ENCODE results near the gene LCTL. TPM values are rescaled to one million over a fixed set of nuclear protein-coding genes. Genes with fewer than 3 reads are reported as not detected.
"Not testable (repeated sequence)": the region's sequence is repeated elsewhere in the genome, so short reads cannot be mapped to it uniquely, and the experiment has no call there.

The LCTL gene
- total RNA-seq, 1 experiment from 2014 or later, result 2.1 TPM

GRCh38 chr15:66592505-66593218 is 26.9 kb upstream of the LCTL start:
- DNase-seq (ENCODE audit: low spot score), result no peak

GRCh38 chr15:66591322-66591862 is 25.6 kb upstream of the LCTL start:
- no peak for DNase-seq (ENCODE audit: low spot score)

DNA sequence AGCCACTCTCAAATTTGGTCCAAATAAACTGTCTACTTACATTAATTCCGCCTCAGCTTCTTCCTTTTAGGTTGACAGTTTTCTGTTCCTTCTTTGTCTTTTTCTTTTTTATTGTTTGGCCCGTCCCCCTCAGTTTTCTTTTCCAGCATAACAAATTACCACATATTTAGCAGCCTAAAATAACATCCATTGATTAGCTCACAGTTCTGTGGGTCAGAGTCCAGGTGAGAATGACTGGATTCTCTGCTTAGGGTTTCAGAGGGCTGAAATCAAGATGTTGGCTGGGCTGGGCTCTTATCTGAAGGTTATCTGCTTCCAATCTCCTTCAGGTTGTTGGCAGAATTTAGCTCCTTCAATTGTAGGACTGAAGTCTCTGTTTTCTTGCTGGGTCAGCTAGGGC is 24.6 kb upstream of the LCTL start:
- DNase-seq (ENCODE audit: low spot score), result no peak

GRCh38 chr15:66589429-66589828 is 23.6 kb upstream of the LCTL start:
- not testable (repeated sequence) for DNase-seq (ENCODE audit: low spot score)

- no peak for DNase-seq (ENCODE audit: low spot score)
Measured at GRCh38 chr15:66588971-66589370, 23.2 kb upstream of the LCTL start.

GRCh38 chr15:66588537-66588936 is 22.7 kb upstream of the LCTL start:
- DNase-seq (ENCODE audit: low spot score), result no peak

GRCh38 chr15:66587749-66588148 is 22.0 kb upstream of the LCTL start:
- DNase-seq (ENCODE audit: low spot score), result no peak

- DNase-seq (ENCODE audit: low spot score), result no peak
Measured at GRCh38 chr15:66587020-66587419, 21.2 kb upstream of the LCTL start.

- no peak for DNase-seq (ENCODE audit: low spot score)
Measured at GRCh38 chr15:66586155-66586976, 20.6 kb upstream of the LCTL start.

DNA sequence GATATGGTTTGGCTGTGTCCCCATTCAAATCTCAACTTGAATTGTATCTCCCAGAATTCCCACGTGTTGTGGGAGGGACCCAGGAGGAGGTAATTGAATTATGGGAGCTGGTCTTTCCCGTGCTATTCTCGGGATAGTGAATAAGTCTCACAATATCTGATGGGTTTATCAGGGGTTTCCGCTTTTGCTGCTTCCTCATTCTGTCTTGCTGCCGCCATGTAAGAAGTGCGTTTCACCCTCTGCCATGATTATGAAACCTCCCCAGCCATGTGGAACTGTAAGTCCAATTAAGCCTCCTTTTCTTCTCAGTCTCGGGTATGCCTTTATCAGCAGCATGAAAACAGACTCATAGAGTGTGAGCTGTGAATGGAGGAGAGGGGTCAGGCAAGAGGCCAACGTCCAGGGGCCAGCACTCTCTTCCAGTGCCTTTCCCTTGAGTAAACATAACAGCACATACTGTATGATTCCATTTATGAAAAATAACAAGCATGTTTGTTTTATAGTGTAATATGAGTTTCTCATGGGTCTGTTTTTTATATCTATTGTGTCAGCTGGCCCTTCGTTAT is 16.3 kb upstream of the LCTL start:
- no peak for DNase-seq (ENCODE audit: low spot score)

DNA sequence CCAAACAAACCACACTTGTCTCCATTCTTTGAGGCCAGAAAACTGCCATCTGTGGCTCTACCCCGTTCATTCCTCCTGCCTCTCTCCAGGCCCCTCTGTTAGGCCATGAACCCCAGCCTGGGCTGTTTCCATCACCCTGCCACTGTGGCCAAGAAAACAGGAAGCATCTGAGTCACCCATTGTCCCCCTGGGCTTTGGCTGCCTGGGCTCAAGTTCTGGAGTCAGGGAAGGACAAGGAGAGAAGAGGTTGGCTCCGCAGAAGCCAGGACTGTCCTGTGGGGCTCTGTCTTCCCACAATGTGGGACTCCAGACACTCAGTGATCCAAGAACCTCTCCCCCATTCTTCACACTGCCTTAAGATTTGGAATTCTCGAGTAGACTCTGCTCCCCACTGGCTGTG is 14.8 kb upstream of the LCTL start:
- peak; percentile 11 for DNase-seq (ENCODE audit: low spot score)

DNA sequence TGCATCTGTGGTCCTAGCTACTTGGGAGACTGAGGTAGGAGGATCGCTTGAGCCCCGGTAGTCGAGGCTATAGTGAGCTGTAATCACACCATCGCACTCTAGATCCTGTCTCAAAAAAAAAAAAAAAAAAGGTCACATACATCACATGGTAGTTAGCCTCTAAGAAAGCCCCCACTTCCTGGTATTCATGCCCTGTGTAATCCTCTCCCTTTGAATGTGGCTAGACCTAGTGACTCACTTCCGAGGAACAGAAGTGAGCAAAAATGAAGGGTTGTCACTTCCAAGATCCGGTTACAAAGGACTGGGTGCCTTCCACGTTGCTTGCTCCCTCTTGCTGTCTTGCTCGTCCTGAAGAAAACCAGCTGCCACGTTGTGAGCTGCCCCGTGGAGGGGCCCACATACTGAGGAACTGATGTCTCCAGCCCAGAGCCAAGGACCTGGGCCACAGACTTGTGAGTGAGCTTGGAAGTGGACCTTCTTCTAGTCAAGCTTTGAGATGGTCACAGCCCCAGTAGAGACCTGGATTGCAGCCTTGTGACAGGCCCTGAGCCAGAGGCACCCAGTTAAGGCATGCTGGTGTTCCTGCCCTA is 12.6 kb upstream of the LCTL start:
- DNase-seq (ENCODE audit: low spot score), result peak; percentile 55

DNA sequence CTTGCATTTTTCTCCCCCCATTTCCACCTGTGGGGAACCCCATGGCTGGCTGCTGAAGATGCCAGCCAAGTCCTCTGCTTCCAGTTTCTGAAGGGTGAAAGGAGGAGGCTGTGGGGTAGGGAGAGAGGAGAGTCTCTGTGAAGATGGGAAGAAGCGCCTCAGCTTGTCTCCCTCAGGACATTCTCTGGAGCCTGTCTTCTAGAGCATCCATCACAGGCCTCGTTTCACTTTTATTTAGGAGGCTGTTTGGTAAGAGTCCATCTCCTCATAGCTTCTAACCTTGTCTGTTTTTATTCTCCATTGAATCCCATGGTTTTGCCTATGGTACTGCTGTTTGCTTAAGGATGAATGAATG is 8.8 kb upstream of the LCTL start:
- DNase-seq (ENCODE audit: low spot score), result no peak

DNA sequence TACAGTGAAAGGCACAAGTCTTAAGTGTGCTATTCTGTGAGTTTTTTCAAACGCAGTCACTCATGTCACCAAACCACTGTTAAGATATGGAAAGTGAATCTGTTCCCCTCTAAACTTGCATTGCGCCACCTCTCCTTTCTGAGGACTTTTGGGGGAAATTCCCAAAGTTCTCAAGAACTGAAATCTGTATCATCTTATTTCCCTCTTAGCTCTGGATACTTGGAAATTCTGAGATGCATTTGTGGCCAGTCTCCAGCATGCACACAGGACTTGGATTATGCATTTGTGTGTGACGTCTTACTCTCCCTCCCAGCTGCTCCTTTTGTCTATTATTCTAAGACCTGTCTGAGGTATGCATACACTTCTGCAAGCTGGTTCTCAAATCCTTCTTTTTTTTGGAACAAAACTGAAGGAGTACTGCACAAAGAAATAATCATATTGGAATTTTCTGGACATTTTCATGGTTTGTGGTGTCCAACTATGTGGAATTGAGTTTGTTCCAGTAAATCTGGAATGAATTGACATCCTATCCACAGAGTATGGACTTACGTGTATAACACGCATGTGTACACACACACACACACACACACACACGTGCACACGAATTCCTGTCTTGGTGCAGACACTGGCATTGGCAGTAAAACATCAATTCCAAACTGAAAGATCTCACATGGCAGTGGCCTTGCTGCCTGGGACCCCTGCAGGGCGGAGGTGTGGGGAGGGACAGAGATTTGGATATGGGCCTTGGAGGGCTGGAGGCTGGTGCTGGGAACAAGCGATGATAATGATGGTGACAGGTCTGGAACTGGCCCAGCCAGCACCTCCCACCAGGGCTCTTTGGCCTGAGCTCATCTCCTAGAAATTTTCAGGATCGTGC is 8.2 kb upstream of the LCTL start:
- DNase-seq (ENCODE audit: low spot score), result no peak

- DNase-seq (ENCODE audit: low spot score), result no peak
Measured at GRCh38 chr15:66573348-66573718, 7.5 kb upstream of the LCTL start.

- DNase-seq (ENCODE audit: low spot score), result no peak
Measured at GRCh38 chr15:66572146-66572545, 6.3 kb upstream of the LCTL start.

DNA sequence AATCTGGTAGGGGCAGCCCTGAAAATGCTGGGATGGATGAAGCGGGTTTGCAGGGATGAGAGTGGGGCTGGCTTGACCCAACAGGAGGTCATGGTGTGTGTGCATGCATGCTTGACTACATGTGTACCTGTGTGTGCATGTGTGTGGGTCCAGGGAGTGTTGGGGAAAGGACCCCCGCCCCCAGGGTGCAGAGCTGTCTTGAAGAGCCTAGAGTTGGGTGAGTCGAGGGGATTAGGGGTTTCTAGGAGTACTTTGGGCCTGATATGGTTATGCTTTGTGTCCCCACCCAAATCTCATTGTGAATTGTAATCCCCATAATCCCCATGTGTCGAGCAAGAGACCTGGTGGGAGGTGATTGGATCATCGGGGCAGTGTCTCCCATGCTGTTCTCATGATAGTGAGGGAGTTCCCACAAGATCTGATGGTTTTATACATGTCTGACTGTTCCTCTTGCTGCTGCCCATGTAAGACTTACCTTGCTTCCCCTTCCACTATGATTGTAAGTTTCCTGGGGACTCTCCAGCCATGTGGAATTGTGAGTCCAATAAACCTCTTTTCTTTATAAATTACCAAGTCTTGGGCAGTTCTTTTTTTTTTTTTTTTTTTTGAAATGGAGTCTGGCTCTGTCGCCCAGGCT is 5.2 kb upstream of the LCTL start:
- DNase-seq (ENCODE audit: low spot score), result no peak

DNA sequence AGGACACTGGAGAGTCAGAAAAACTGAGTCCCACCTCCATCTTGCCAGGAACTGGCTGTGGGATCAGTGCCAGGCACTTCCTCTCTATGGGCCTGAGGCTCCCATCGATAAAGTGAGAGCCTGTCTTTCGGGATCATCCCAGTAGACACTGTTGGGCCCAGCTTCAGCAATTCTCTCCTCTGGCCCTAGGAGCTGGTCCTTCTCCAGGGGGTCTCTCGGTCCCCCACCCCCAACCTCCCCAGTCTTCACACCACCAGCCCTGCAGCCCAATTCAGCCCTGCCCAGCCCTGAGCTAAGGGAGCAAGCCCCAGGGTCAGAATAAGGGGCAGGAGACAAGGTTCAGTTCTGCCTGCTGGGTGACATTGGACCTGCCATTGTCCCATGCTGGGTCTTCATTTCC is 4.5 kb upstream of the LCTL start:
- no peak for DNase-seq (ENCODE audit: low spot score)

GRCh38 chr15:66569461-66570137 is 3.8 kb upstream of the LCTL start:
- no peak for DNase-seq (ENCODE audit: low spot score)

DNA sequence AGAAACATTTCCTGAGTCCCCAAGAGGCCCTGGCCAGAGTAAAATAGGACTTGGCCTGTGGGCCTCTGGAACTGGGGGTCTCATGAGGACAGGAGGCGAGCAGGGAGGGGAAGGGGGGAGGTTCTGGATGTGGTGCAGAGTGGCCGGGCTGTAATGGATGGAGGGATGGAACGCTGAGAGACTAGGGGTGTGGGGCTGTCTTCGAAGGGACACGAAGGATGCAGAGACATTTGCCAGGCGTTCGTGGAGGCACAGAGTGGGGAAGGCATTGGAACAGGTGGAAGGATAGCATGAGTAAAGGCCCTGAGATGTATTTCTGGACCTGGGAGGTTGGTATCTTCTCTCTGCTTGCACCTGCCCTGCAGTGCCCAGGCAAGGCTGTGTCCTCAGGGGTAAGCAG is 2.1 kb upstream of the LCTL start:
- no peak for DNase-seq (ENCODE audit: low spot score)
